ENCODE results near the gene ALG1. TPM values are rescaled to one million over a fixed set of nuclear protein-coding genes. Genes with fewer than 3 reads are reported as not detected.
A peak's percentile ranks its signal among the peaks of the same experiment; 100 is the strongest.
"Not testable (repeated sequence)": the region's sequence is repeated elsewhere in the genome, so short reads cannot be mapped to it uniquely, and the experiment has no call there.

ALG1 gene
- total and polyA plus RNA-seq, 9 donors, result 10.1 to 13.6 (median 12.8) TPM

DNA sequence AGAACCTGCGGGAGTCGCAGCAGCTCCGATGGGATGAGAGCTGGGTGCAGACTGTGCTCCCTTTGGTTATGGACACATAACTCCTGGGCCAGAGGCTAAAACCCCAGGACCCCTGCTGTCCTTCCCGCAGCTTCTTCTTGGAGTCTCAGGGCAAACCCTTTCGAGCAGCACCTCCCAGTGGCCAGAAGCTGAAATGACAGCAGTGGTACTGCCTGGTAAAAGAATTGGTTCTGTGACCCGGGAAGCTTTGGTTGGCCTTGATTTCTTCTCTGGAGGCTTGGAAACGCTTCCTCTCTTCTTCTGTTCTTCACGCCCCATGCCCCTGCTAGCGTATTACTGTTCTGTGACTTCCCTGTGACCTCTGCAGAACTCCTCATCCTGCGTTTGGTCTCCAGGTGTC is 13.2 kb downstream of the ALG1 start:
- not testable (repeated sequence) for H3K4me1 ChIP-seq (ENCODE audit: control insufficient read depth, insufficient read depth, low read length); H3K27me3 ChIP-seq (ENCODE audit: control insufficient read depth, insufficient read depth, low read length); DNase-seq; H3K4me3 ChIP-seq (ENCODE audit: low read length); H3K27ac ChIP-seq (ENCODE audit: low read length); H3K9me3 ChIP-seq (replicated peaks; ENCODE audit: control insufficient read depth, low read depth, low read length)
- WGBS (ENCODE audit: insufficient coverage), result 57% methylated on average over 7 of the region's 10 CpGs
- H3K36me3 ChIP-seq (ENCODE audit: control insufficient read depth, insufficient read depth, low read length), result peaks cover 15% of the 10 kb centered on the region

DNA sequence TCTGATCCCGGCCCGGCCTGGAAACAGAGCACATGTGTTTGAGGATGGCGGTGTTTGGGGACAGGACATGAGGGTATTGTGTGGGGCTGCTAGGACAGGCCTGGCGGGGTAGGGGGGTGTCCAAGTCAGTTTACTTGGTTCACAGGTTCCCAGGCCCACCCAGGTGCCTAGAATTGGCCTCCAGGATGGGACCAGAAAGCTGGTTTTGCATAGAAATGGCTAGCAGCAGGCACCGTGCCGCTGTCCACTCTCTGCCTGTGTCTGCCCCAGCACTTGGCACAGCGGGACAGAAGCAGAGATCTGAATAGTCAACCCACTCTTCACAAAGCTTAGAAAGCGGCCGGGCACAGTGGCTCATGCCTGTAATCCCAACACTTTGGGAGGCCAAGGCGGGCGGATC is 14.1 kb downstream of the ALG1 start:
- not testable (repeated sequence) for H3K4me1 ChIP-seq (ENCODE audit: control insufficient read depth, insufficient read depth, low read length); DNase-seq; H3K27me3 ChIP-seq (ENCODE audit: control insufficient read depth, insufficient read depth, low read length); H3K4me3 ChIP-seq (ENCODE audit: low read length); H3K9me3 ChIP-seq (replicated peaks; ENCODE audit: control insufficient read depth, low read depth, low read length); H3K27ac ChIP-seq (ENCODE audit: low read length)
- H3K36me3 ChIP-seq (ENCODE audit: control insufficient read depth, insufficient read depth, low read length), result peaks cover 18% of the 10 kb centered on the region
- 87% methylated on average over 9 of the region's 11 CpGs for WGBS (ENCODE audit: insufficient coverage)

DNA sequence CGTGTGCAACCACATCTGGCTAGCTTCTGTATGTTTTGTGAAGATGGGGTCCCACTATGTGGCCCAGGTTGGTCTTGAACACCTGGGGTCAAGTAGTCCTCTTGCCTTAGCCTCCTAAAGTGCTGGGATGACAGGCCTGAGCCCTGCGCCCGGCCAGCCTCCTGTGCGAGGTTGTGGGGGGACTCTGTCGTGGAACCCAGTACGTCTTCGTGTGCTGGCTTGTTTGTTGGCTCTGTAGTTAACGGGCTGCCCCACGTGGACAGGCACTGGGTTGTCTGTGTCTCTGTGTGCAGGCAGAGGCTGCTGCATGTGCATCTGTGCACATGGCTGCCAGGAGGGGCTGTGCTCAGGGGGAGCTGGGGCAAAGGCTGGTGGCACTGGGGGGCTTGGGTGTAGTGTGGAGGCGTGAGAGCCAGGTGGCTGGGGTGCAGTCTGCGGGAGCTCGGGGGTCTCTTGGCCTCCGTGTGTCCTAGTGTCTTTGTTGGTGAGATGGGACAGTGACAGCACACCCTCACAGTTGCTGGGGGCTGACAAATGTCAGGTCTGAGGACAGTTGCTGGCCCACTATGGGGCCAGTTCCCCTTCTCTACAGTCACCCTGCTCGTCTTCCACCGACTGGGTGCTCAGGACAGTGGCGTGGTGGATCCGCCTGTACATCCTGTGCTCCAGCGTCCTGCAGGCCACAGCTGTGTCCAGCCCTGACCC is 16.6 kb downstream of the ALG1 start:
- not testable (repeated sequence) for H3K27ac ChIP-seq (ENCODE audit: low read length); H3K27me3 ChIP-seq (ENCODE audit: control insufficient read depth, insufficient read depth, low read length); H3K4me1 ChIP-seq (ENCODE audit: control insufficient read depth, insufficient read depth, low read length); DNase-seq; H3K9me3 ChIP-seq (replicated peaks; ENCODE audit: control insufficient read depth, low read depth, low read length); H3K4me3 ChIP-seq (ENCODE audit: low read length)
- H3K36me3 ChIP-seq (ENCODE audit: control insufficient read depth, insufficient read depth, low read length), result peaks cover 13% of the 10 kb centered on the region
- 92% methylated on average over 14 of the region's 18 CpGs for WGBS (ENCODE audit: insufficient coverage)

DNA sequence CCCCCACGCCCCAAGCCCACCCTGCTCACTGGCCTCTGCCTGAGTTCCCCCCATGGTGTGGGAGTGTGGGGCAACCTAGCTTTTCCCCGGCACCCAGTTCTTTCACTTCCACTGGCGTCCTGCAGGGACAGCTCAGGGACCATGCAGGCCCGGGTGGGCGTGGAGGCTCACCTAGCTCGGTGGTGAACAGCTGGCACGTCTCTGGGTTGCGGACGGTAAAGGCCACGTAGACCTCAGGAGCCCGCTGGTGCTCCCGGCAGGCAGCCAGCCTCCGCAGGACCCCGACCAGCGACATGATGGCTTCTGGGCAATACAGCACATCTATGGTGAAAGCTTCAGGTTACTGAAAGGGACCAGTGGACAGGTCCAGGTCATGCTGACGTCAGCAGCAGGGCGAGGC is 17.3 kb downstream of the ALG1 start:
- whole genome bisulfite sequencing (ENCODE audit: insufficient coverage), result 86% methylated on average over 13 of the region's 17 CpGs
- H3K27me3 ChIP-seq (ENCODE audit: control insufficient read depth, insufficient read depth, low read length); H3K4me3 ChIP-seq (ENCODE audit: low read length); H3K4me1 ChIP-seq (ENCODE audit: control insufficient read depth, insufficient read depth, low read length); DNase-seq; H3K9me3 ChIP-seq (replicated peaks; ENCODE audit: control insufficient read depth, low read depth, low read length); H3K27ac ChIP-seq (ENCODE audit: low read length): not testable (repeated sequence)
- H3K36me3 ChIP-seq (ENCODE audit: control insufficient read depth, insufficient read depth, low read length), result peaks cover 11% of the 10 kb centered on the region

DNA sequence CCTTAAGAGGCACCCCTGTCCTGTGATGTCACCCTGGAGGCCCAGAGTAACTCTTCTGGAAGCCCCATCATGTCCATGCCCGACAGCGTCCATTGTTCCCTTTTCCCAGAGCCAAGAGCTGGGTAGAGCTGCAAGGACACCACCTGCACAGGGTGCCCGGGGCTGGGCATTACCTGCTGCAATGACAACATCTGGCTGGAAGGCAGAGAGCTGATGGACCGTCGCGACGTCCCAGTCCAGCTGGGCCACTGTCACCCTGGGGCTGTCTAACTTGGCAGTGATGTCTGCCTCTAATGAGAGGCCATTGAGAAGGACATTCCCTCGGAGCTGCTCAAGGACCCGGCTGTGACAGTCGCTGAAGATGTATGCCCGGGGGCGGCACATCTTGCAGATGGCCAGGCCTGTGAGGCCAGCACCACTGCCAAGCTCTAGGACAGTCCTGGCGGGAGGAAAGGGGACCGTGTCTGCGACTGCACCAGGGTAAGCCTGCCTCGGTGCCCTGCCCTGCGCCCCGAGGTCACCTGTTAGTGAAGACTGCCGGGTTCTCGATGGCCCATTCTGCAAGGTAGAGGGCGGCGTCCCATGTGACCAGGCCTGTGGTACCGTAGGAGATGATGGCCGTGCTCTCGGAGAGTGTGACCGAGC is 18.4 kb downstream of the ALG1 start:
- H3K27ac ChIP-seq (ENCODE audit: low read length); H3K4me1 ChIP-seq (ENCODE audit: control insufficient read depth, insufficient read depth, low read length); H3K9me3 ChIP-seq (replicated peaks; ENCODE audit: control insufficient read depth, low read depth, low read length); H3K36me3 ChIP-seq (ENCODE audit: control insufficient read depth, insufficient read depth, low read length); DNase-seq; H3K27me3 ChIP-seq (ENCODE audit: control insufficient read depth, insufficient read depth, low read length); H3K4me3 ChIP-seq (ENCODE audit: low read length): not testable (repeated sequence)
- 90% methylated on average over 20 of the region's 26 CpGs for WGBS (ENCODE audit: insufficient coverage)

DNA sequence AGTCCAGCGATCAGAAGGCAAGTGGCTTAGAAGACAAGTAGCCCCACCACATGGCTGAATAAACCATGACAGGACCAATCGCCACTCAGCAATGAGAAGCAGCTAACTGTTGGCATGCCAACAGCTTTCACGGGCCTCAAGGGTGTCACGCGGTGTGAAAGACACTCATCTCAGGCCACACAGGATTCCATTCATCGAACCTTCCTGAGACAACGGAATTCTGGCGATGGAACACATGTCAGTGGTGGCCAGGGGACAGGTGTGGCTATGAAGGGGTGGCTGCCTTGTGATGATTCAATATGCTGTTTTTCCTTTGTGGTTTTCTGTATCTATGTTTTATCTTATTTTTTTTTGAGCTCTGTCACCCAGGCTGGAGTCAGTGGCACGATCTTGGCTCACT is 18.9 kb downstream of the ALG1 start:
- not testable (repeated sequence) for H3K4me3 ChIP-seq (ENCODE audit: low read length); H3K9me3 ChIP-seq (replicated peaks; ENCODE audit: control insufficient read depth, low read depth, low read length); H3K27ac ChIP-seq (ENCODE audit: low read length); DNase-seq; H3K4me1 ChIP-seq (ENCODE audit: control insufficient read depth, insufficient read depth, low read length); H3K27me3 ChIP-seq (ENCODE audit: control insufficient read depth, insufficient read depth, low read length); H3K36me3 ChIP-seq (ENCODE audit: control insufficient read depth, insufficient read depth, low read length)
- WGBS (ENCODE audit: insufficient coverage), result 90% methylated on average over 6 of the region's 9 CpGs

DNA sequence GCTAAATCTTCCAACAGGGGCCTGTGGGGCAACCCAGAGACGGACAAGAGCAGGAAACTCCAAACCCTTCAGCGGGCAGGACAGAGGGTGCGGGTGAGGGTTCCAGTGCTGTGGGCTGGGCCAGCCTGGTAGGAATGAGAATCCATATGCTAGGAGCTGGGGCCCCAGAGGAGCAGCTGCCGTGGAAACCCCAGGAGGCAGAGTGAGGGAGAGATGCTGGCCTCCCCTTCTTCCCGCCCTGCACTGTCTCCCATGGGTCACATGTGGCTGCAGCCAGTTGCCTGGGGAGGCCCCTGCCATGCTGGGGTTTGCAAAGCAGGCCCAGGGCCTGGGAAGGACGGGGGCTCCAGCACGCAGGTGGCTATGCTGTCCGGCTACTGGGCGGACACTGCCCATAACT is 21.4 kb downstream of the ALG1 start:
- DNase-seq; H3K4me1 ChIP-seq (ENCODE audit: control insufficient read depth, insufficient read depth, low read length); H3K36me3 ChIP-seq (ENCODE audit: control insufficient read depth, insufficient read depth, low read length); H3K27me3 ChIP-seq (ENCODE audit: control insufficient read depth, insufficient read depth, low read length); H3K9me3 ChIP-seq (replicated peaks; ENCODE audit: control insufficient read depth, low read depth, low read length); H3K27ac ChIP-seq (ENCODE audit: low read length); H3K4me3 ChIP-seq (ENCODE audit: low read length): not testable (repeated sequence)
- WGBS (ENCODE audit: insufficient coverage), result 80% methylated on average over 1 of the region's 9 CpGs

DNA sequence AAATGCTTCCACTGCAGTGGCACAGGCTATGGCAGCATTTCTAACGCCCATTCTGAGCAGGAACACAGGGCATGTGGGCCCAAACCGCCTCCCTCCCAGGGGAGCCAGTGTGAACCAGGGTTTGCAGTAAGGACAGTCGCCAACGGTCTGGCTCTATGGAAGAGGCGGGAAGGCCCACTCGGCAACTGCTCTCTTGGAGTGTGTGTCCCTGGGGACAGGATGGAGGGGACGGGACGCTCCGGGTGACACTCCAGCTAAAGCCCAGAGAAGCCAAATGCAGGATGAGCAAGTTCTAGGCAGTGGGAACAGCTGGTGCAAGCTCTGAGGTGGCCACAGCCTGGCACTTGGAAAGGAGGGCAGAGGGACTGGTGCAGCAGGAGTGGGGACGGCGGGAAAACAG is 22.1 kb downstream of the ALG1 start:
- not testable (repeated sequence) for H3K9me3 ChIP-seq (replicated peaks; ENCODE audit: control insufficient read depth, low read depth, low read length); H3K27me3 ChIP-seq (ENCODE audit: control insufficient read depth, insufficient read depth, low read length); H3K36me3 ChIP-seq (ENCODE audit: control insufficient read depth, insufficient read depth, low read length); H3K4me3 ChIP-seq (ENCODE audit: low read length); H3K27ac ChIP-seq (ENCODE audit: low read length); H3K4me1 ChIP-seq (ENCODE audit: control insufficient read depth, insufficient read depth, low read length); DNase-seq
- WGBS (ENCODE audit: insufficient coverage), result 71% methylated on average over 7 of the region's 11 CpGs

DNA sequence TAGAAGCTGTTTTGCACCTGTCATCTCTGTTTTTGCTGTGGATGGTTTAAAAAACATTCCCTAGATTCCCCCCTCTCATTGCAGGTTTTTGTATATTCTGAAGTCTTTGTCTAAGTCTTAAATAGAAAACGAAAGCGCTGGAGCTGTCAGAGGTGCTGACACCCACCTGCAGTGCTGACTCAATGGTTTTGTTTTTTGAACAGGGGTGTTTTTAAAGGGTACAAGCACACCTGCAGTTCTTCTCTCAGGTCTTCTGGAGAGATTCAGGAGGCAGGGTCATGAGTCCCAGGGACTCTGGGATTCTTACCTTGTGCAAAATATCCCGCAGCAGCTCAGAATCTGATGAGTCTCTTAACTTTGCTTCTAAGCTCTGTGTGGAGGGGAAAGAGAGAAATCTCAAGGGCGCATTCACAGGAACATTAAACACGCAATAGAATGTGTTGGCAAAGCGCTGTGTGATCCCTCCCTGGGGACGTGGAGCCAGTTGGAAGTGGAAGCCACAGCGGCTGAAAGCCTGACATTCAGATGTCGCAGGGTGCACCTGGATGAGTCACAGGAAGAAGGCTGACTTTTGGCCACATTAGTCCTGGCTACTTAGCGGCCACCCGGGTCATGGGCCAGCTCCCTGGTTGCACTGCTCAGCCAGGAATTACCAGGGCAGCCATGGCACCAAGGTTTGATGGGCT is 23.6 kb downstream of the ALG1 start:
- 69% methylated on average over 7 of the region's 11 CpGs for WGBS (ENCODE audit: insufficient coverage)
- not testable (repeated sequence) for H3K4me1 ChIP-seq (ENCODE audit: control insufficient read depth, insufficient read depth, low read length); H3K27ac ChIP-seq (ENCODE audit: low read length); H3K36me3 ChIP-seq (ENCODE audit: control insufficient read depth, insufficient read depth, low read length); H3K9me3 ChIP-seq (replicated peaks; ENCODE audit: control insufficient read depth, low read depth, low read length); H3K27me3 ChIP-seq (ENCODE audit: control insufficient read depth, insufficient read depth, low read length); DNase-seq; H3K4me3 ChIP-seq (ENCODE audit: low read length)

DNA sequence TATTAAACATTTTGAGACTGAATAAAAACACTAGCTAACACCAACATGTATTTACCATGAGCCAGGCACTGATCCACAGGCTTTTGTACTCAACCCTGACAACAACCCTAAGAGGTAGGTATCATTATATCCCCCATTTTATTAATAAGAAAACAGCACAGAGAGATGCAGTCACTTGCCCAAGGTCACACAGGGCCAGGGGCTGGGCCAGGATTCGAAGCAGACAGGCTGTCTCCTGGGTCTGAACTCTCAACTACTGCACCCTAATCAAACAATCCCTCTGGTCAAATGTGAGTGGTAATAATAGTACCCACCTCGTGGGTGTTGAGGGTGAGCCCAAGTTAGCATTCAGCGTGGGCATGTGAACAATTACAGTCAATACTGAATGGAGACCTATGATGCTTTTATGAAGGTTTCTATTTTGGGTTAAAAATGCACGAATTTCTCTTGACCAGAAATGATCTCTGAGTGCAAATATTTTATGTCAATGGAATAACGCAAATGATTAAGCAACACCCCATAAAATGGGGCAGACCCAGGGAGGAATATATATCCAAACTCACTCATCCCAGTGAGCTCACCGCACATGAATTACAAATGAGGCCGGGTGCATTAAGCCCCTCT is 24.9 kb downstream of the ALG1 start:
- not testable (repeated sequence) for H3K36me3 ChIP-seq (ENCODE audit: control insufficient read depth, insufficient read depth, low read length); DNase-seq; H3K9me3 ChIP-seq (replicated peaks; ENCODE audit: control insufficient read depth, low read depth, low read length); H3K27ac ChIP-seq (ENCODE audit: low read length); H3K4me1 ChIP-seq (ENCODE audit: control insufficient read depth, insufficient read depth, low read length); H3K27me3 ChIP-seq (ENCODE audit: control insufficient read depth, insufficient read depth, low read length)
- no CpG with 5 or more reads among the region's 7 CpGs for WGBS (ENCODE audit: insufficient coverage)
- H3K4me3 ChIP-seq (ENCODE audit: low read length), result peak overlapping the region; percentile 50

Measured in muscle of leg (tissue), 11 donors.